Left forelimb (tissue), 1 donor: ENCODE data around the gene ZCCHC7.

Experiments used
- DNase-seq: peaks from one replicate; pipeline ENCODE4 v3.0.0-alpha.2; 2018; ENCODE audit warnings: low spot score

ZCCHC7 gene

GRCh38 chr9:37338218-37338617 is 217.8 kb downstream of the ZCCHC7 start:
- DNase-seq: no peak

DNA sequence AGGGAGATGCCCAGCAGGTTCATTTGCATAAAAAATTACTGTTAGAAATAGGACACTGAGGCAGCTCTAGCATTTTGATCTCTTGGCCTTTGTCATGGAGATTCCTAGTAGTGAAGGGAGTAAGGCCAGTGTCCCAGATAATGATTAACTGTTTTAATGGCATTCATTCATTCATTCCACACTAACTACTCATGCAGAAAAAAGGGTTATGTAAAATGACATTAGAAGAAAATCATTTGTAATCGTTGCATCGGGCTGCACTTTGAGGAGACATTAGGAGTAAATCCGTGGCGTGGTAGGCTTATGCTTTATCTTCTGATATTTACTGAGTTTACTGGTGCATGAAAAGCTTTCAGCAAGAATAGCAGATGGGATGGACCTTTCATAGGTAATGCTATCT is 219.5 kb downstream of the ZCCHC7 start:
- DNase-seq: no peak

DNA sequence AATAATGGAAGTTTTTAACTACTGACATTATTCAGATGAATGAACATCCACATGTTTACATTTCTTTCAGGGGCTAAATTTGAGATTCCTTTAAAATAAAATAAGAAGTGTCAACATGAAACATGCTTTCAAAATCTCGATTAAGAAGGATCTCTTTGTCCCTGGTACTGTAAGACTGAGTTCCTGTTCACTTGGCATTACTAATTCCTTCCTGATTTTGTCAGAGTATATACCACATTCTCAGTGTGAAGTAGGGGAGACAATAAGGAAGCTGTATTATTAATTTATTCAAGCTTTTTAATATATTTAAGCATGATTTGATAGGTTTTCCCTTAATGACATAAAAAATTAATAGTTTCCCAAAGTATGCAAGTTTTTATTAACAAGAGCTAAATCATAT is 220.6 kb downstream of the ZCCHC7 start:
- DNase-seq: no peak

GRCh38 chr9:37341704-37342103 is 221.3 kb downstream of the ZCCHC7 start:
- no peak for DNase-seq

DNA sequence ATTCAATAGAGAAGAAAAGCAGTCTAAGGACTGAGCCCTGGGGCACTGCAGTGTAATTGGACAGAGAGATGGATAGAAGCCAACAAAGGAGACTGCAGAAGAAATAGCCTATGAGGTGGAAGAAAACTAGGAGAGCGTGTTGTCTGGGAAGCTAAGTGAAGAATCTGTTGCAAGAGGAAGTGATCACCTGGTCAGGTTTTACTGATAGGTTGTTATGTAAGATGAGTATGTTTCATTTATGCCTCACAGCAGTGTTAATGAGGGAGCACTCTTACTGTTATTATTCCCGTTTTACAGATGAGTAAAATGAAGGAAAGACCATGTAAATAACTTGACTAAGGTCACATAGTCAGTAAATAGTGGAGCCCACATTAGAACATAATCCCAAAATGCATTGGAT is 222.1 kb downstream of the ZCCHC7 start:
- no peak for DNase-seq

DNA sequence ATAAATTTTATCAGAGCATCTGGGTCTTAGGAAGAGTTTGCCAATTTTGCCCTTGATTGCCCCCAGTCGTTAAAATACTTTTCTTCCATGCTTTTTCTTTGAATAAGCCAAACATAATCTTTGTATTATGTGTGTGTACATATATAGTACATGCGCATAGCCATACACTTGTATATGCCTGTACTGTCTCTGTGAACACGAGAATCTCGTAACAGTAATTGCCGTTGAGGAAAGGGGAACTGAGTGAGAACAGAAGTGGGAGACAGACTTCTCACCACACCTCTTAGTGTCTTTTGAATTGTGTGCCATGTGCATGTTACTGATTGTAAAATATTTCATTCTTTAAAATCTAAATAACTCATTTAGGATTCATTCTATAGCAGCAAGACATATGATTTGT is 222.5 kb downstream of the ZCCHC7 start:
- DNase-seq: no peak

- DNase-seq: no peak
These were observed 223.3 kb downstream of the ZCCHC7 start for GRCh38 chr9:37343724-37344123.

DNA sequence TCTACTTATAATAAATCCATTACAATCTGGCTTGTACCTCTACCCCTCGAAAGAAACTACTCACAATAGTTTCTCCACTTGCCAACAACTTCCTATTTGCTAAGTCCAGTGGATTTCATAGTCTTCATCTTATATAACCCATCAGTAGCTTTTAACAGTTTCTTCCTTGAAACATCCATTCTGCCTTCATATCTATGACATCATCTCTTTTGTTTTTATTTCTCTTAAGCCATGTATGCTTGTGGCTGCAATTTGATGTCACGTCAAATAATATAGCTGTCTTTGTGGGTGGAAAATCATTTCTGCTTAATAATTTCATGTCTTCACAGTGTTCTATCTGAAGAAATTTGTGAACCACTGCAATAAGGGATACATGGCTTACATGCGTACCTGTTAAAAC is 224.7 kb downstream of the ZCCHC7 start:
- DNase-seq: no peak

- DNase-seq: no peak
These were observed 228.5 kb downstream of the ZCCHC7 start for GRCh38 chr9:37348917-37349316.

DNA sequence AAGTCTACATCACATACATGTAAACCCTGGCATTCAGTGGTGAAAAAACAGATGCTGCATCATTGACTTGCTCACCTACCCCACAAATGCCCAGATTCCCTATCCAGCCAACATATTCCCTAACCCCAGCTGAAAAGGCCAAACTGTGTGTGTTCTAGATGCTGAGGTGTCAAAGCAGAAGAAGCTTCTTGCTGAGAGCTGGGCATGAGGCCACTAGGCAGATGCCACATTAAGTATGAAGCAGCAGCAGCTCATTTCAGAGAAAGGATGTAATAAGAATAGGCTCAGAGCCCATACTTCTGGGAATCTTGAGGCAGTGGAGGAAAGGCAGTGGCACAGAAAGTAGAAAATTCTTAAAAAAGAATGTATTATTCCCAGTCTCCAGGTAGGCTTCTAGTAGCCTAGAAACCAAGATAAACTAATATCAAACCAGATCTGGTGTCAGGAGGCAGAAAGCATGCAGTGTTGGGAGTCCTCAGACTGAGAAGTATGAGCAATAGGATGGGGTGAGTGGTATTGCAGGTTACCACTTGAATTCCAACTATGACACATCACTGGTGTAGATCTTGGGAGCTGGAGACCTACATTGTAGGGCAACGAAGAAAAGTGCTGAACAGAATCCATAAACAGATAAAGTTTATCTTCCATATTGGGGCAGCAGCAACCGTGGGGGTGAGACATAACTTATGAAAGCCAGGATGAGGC is 230.3 kb downstream of the ZCCHC7 start:
- DNase-seq: no peak

DNA sequence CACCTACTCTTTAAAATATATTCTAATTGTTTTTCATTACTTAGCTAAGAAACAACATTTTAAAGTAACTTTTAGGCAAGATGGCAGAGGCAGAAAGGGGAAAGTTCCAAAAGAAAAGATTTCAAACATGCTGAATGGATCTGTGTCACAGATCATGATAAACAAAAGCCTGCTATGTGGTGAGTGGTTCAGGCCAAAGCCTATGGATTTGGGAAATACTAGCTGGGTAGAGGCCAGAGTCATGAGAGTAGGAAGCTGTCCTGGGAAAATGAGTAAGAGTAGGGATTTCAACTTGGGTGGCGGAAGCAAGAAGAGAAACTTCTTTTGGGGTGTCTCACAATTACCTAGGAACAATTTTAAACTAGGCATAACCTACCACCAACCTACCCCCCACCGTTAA is 233.4 kb downstream of the ZCCHC7 start:
- no peak for DNase-seq

DNA sequence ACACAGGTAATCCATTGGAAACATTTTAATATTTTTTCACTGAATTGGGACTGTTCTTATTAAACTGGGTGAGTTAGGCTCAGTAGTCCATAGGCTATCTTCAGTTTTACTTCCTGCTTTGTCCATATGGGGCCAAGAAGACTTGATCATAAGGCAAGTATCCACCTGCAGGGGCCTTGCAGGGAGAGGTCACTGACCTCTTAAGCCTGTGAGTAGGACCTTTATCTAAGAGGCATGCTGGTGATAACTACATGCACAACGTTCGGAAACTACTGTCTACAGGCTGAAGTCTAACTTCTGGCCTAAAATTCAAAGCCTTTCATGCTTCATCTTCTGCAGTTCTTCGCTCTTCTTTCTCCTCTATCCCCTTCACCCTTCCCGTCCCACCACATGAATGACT is 242.1 kb downstream of the ZCCHC7 start:
- DNase-seq: no peak

- no peak for DNase-seq
These were observed 242.8 kb downstream of the ZCCHC7 start for GRCh38 chr9:37363124-37363523.

DNA sequence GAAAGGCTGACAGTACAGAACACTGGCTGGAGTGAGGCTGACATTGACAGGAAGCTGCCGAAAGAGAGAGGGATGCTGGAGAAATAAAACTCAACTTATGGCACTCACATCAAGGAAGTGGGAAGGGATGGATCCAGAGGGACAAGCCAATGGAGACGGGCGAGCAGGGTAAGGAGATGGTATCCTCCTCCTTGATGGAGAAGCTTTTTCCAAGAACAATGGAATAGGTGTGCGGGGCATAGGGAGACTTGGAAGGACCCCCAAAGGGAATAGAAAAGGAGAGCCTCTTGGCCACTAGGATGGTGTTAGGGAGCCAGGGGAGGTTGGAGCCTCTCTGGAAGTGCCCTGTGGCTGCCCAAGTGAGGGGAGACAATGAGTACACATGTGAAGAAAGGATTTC is 243.8 kb downstream of the ZCCHC7 start:
- DNase-seq: no peak

DNA sequence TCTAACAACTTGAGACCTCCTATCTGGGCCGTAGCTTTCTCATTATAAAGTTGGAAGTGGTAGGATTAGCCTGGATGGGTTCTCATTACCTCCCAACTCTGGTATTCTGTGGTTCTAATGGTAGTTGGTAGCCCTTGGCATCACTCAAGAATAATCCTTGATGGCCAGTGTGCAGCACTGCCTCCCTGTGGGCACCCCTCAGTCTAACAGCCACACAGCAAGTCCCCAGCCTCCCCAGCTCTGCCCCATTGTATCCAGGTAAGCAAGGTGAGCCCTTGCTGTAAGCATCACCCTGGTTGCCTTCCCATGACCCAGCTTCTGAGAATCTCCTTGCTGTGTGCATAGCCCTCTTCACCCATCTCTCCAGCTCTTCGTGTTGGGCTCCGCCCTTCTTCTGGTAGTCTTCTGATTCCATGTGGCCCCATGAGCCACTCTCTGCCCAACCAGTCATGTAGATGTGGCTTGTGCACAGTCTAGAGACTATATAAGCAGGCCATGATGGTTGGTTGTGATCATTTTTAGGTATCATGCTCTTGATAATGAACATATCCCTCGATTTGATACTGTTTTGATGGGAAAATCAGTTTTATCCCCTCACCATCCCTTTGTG is 244.5 kb downstream of the ZCCHC7 start:
- DNase-seq: no peak

GRCh38 chr9:37369671-37370070 is 249.3 kb downstream of the ZCCHC7 start:
- no peak for DNase-seq

DNA sequence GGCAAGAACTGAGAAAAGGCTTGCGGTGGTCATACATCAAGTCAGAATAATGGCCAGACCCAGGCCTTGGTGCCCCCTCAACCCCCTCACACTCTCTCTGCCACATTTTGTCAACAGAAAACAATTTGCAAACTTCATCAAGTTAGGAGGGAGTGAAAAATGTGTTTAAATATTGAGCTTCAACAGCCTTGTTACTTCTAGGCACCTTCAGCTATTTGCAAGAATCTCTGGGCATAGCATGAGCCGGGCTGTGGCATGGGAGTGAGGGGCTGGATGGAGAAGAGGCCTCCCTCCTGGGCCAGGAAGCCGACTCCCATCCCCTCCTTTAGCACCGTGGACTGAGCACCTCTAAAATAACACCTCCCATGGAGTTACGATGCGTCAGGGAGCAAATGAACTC is 249.9 kb downstream of the ZCCHC7 start:
- no peak for DNase-seq

- no peak for DNase-seq
These were observed 250.7 kb downstream of the ZCCHC7 start for GRCh38 chr9:37370968-37371563.

DNA sequence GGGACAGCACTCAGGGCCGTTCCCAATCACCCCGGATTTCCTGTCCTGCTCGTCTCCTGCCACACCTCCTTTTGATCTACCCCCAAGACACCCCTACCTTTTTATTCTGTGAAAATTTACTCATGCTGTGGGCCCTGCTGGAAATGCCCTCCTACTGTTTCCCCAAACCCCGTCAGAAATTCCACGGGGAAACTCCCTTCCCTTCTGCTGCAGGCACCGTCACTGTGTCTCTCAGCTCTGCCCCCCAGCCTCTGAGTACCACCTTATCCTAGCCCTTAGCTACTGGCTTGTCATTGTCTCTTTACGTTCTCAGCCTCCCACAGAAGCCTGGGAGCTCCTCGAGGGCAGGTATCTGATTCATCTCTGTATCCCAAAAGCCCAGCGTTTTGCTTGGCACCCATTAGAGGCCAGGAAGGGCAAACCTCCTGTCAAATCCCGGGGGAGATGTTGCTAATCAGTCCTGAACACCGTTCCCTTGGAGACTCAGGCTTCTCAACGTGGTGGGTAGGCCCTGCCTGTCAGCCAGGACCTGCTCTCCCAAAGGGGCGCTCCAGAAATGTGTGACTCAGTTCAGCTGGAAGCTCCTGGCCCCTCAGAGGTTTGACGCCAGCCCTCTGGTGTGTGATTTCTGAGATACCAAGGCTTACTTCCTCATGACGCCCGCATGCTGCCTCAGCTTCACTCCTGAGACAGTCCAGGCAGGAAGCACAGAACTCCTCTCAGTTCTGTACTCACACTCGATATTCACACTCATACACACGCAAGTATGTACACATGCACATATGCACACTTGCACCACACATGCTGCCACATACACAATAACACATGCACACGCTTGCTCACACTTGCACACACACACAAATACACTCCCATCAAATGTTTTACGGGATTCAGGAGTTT is 251.4 kb downstream of the ZCCHC7 start:
- DNase-seq: no peak

- DNase-seq: no peak
These were observed 252.5 kb downstream of the ZCCHC7 start for GRCh38 chr9:37372839-37373238.

- no peak for DNase-seq
These were observed 253.2 kb downstream of the ZCCHC7 start for GRCh38 chr9:37373621-37374020.

DNA sequence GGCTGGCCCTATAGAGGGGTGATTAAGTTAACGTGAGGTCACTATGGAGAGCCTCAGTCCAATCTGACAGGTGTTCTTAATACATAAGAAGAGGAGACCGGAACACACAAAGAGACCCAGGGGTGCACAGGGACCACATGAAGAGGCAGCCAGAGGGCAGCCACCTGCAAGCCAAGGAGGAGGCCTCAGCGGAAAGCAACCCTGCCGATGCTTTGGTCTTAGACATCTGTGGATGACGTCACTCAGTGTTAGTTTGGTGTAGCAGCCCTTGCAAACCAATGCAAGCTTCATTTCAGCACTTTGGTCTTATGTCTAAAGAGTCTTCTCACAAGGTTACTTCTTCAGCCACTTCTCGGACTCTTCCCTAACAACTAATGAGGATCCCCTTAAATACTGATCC is 254.5 kb downstream of the ZCCHC7 start:
- DNase-seq: no peak
